Stromal cell of bone marrow (primary cell): Measurements from ENCODE around the gene EGLN2.
"Not testable (repeated sequence)": the region's sequence is repeated elsewhere in the genome, so short reads cannot be mapped to it uniquely, and the experiment has no call there.

Experiments used
- DNase-seq: peaks from one replicate; pipeline ENCODE4 v3.0.0-alpha.2; 2012; ENCODE audit warnings: low read depth

EGLN2 gene

DNA sequence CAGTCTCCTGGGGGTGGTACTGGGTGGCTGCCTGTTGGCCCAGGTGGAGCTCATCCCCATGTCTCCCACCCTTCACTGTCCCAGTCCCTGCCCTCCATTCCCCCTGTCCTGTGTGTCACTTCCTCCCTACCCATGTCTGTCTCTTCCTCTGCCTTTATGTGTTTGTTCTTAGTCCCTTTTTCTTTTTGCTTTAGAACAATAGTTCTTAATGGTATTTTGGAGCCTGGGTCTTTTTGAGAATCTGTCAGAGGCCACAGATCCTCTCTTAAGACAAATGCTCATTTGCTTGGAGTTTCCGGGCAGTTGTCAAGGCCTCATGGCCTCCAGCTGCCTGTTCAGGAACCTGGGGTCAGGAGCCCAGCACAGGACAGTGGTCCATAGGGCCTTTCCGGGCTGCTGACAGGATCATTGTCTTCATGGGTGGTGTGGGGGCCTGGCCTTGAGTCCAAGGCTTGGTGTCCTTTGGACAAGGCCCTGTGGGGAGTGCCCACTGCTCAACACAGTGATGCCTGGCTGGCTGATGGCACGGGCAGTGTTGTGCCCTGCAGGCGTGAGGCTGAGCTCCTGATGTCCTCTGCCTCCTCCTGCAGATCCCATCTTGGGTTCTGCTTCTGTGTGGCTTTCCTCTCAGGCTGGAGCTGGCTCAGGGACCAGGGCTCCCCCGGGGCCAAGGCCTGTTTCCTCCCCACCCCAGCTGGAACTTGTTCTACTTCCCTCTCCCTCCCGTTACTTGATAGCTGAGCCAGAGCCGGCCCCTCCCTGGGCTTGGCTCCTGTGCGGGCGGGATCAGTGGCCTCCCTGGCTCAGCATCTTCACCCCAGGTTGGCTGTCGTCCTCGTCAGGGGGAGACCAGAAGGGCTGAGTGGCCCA is 3.5 kb downstream of the EGLN2 start:
- DNase-seq: no peak

DNA sequence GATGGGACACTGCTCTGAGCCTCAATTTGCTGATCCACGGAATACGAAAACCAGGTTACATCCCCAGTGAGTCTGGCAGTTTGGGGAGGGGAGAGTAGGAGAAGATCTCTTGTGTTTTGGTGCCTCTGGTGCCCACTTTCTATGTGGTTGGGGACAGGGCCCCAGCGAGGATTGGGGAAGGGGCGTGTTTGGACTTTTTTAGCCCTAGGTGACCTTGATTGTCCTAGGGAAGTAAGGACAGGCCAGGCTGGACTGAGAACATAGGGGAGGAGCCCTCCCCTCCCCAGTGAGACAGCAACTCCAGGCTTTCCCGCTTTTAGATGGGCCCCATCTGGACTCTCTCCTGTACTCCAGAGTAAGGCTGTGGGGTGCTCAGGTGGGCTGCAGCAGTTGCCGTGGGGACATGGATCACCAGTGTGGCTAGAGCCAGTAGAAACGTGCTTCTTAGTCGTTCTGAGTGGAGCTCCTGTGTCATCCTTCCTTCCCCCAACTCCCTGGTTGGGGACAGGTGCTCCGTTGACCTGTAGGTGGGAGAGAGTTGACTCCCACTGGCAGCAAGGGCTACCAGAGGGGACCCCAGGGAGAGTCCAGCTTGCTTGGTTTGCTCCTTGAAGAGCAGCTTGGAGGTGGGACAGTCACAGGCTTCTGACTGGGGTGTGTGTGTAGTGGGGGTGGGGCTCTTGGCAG is 4.3 kb downstream of the EGLN2 start:
- no peak for DNase-seq

DNA sequence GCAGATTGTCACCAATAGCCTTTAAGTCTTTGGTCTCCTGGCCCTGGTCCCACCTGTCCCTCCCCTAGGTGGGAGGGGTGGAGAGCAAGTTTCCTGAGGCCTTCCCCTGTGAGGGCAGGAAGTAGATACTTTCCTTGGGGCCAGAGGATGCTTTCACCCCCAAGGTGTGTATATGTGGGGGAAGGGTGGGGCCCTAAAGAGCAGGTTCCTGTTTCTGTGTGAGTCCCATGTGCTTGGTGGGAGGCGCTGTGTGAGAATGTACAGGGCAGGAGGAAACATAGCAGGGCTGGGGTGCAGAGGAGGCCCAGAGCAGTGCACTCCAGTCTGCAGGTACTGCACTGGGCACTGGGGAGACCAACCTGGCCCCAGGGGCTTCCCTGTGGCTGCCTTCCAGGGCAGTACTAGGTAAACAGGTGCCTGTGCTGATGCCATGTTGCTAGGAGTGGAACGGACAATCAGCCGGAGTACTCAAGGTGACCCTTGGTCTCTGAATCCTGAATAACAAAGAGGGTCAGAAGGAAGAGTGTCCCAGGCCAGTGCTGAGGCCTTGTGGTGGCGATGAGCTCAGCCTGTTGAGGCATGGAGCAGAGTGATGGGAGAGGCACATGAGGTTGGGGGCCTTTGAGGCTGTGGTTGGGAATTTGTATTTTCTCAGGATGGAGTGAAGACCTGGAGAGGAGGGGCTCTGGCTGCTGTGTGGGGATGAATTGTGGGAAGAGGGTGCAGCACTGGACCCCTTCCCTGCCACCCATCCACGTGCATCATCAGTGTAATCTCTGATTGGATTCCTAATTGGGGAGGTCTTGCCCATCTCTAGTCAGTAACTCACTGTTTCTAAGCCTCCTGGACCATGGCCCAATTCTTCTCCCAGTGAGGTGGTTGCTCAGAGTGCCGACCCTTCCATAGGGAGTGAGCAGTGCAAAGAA is 5.1 kb downstream of the EGLN2 start:
- no peak for DNase-seq

DNA sequence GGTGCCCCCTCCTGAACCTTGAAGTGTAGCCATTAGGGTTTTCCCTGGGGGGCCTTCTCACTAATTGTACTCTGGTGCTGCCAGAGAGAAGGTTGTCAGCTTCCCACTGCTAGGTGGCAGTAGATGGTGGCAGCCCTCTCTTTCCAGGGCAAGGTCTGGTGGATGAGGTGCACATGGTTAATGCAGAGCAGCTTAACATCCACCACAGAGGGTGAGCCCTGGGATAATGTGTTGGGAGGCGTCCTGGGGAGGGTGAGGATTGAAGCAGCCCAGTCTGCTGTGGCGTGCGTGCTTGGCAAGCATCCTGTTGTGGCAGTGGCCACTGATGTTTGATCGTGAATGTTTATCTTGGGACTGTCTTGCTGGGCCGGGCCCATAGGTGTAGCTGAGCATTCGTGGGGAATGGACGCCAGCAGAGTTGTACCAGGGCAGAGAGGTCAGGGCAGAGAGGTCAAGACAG is 5.8 kb downstream of the EGLN2 start:
- no peak for DNase-seq

DNA sequence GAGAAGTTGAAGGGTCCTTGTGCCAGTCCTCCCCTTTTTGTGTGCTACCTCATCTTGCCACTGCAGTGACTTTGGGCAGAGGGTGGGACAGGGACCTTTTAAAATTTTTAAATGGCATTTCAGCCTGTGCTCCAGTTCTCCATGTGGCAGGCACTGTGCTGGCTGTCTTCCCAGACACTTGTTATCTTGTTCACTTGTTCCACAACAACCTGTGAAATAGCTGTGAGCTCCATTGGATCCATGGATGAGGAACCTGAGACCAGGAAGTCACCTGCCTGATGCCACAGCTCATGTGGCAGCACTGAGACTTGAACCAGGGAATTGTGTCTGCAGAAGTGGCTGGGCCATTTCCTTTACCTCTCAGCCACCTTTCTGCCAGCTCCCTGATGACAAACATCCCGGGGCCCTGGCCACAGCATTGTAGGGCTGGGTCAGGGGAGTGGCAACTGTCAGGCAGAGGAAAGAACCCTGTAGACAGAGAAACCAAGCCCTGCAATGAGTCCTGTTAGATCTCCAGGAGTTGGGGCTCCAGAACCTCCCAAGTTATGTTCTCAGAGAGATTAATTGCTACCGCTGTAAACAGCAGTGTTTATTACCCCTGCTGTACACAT is 6.4 kb downstream of the EGLN2 start:
- DNase-seq: no peak

DNA sequence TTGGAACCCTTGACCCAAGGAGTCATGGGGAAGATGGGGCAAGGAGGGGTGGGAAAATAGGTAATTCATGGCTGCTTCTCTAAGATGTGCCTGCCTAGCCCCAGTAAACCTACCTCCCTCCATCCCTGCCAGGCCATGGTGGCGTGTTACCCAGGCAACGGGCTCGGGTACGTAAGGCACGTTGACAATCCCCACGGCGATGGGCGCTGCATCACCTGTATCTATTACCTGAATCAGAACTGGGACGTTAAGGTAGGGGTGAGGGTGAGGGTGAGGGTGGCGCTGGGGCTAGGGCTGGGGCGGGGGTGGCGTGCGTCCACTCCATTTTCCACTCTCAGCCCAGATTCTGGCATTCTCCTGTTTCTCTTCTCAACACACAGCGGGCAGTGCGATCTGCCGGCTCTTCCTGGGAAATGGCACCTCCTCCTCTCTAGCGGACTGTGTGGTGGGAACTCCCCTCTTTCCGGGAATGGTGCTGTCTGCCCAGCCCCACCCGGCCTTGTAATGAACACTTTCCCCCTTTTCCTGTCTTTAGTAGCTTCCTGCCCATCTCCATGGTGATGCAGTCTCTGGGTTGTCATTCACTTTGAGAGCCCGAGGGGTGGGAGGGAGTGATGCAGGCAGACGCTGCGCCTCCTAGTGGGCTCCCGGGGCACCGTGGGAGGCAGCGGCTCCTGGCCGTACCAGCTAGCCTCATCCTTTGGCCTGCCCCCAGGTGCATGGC is 7.6 kb downstream of the EGLN2 start:
- DNase-seq: peak; percentile 94

DNA sequence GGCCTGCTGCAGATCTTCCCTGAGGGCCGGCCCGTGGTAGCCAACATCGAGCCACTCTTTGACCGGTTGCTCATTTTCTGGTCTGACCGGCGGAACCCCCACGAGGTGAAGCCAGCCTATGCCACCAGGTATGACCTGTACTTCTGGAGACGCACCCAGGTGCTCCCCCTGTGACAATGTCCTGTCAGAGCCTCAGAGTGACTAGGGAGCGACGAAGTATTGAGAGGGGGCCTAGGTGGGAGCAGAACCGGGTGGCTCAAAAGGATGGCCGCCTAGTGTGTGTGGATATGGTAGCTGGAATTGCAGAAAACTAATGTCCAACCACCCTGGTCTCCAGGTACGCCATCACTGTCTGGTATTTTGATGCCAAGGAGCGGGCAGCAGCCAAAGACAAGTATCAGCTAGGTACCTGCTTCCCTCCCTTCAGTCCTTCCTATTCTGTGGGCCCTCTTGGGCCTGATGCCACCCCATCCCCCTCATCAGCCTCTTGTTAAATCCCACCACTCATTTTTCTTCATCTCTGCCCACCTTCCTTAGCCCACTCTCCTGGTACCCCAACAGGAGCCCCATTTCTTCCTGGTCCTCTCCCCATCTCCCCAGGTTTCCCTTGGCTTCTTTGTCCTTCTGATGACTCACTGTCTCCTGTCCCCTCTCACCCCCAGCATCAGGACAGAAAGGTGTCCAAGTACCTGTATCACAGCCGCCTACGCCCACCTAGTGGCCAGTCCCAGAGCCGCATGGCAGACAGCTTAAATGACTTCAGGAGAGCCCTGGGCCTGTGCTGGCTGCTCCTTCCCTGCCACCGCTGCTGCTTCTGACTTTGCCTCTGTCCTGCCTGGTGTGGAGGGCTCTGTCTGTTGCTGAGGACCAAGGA is 8.4 kb downstream of the EGLN2 start:
- no peak for DNase-seq

DNA sequence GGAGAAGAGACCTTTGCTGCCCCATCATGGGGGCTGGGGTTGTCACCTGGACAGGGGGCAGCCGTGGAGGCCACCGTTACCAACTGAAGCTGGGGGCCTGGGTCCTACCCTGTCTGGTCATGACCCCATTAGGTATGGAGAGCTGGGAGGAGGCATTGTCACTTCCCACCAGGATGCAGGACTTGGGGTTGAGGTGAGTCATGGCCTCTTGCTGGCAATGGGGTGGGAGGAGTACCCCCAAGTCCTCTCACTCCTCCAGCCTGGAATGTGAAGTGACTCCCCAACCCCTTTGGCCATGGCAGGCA is 9.0 kb downstream of the EGLN2 start:
- no peak for DNase-seq

DNA sequence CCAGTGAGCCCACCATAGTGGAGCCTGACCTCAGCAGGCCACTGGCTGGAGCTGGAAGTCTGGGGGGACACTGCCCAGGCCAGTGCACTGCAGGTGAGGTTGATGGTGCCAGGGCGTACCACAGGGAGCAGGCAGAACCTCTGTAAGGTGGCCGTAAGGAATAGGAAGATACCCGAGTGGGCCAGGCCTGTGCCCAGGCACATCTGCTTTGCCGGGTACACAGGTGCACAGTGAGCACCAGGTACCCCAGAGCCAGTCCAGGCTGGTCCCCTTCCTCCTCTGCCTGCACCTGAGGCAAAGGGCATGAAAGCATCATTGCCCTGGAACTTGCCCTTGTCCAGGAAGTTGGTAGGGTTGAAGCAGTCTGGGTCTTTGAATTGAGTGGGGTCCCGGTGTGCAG is 9.5 kb downstream of the EGLN2 start:
- DNase-seq: no peak

DNA sequence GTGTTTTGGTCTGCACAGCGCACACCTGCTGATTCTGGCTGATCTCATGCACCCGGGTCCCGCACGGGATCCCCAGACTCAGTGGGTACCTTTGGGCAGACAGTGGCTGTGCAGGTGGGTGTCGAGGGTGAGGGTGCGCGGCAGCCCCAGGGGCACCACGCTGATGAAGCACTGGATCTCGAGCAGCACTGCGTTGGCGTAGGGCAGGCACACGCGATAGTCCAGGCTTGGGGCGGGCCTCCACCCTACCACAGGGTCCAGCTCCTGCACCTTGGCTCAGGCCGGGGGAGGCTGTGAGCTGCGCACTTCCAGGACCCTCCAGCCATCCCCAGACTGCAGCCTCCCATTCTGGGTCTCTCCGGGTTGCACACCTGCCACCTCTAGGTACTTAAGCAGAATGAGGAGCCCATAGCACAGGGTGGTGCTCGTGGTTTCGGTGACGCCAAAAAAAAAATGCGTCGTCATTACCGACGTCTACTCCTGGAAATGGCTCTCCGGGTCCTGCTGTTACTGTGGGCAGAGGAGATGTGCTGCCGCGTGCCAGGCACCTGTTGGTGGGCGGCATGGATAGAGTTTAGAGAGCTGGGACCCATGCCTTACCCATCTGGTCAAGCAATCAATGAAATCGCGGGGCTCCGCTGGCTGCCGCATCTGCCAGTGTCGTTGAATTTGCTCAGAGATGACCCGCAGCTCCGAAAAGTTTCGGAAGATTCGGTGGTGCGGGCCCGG is 10.5 kb downstream of the EGLN2 start:
- no peak for DNase-seq

DNA sequence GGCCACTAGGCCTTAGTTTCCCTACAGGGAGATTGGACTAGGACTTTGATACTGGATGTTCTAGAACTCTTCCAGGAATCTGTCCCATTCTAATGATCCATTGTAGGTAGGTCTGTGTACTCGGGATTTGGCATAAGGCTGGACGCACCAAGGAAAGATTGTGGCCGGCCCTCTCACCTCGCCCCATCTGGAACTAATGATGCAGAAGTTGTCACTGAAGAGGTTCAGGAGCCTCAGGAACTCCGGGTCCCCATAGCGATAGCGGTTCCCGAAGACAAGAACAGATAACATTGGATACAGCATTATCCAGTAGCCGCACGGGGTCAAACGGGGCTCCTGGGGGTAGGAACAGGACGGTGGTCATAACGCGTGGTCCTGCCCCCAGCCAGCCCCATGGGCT is 11.2 kb downstream of the EGLN2 start:
- no peak for DNase-seq

DNA sequence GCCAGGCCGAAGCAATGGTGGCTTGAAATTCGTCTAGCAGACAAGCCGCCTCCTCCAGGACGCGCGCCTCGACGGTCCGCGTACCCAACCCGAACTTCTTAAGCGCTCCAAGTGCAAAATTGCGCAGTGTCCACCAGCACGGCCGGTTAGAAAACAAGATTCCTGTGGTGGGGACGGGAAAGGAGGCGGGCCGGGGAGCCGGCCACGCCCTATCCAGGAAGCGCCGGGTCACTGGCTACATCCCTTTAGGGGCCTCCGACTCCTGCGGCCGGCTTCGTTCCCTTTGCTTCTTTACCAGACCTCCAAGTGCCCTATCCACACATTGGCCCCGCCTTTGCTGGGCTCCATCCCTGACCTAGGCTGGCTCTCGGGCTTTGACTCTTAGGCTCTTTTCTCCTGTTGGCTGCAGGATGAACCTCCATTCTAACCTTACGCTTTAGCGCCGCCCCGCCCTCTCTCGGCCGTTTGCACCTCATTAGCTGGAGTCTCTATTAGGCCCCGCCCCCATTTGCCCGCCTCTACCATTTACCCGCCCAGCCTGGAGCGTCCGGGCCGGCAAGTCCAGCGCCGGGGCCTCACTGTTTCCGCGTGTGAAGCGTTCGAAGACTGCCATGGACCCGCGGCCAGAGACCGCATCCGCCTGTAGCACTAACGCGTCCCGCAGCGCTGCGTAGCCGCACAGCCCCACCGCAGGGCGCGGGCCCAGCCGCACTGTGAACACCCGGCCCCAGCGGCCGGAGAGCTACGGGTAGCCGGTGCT is 11.8 kb downstream of the EGLN2 start:
- DNase-seq: peak; percentile 56

DNA sequence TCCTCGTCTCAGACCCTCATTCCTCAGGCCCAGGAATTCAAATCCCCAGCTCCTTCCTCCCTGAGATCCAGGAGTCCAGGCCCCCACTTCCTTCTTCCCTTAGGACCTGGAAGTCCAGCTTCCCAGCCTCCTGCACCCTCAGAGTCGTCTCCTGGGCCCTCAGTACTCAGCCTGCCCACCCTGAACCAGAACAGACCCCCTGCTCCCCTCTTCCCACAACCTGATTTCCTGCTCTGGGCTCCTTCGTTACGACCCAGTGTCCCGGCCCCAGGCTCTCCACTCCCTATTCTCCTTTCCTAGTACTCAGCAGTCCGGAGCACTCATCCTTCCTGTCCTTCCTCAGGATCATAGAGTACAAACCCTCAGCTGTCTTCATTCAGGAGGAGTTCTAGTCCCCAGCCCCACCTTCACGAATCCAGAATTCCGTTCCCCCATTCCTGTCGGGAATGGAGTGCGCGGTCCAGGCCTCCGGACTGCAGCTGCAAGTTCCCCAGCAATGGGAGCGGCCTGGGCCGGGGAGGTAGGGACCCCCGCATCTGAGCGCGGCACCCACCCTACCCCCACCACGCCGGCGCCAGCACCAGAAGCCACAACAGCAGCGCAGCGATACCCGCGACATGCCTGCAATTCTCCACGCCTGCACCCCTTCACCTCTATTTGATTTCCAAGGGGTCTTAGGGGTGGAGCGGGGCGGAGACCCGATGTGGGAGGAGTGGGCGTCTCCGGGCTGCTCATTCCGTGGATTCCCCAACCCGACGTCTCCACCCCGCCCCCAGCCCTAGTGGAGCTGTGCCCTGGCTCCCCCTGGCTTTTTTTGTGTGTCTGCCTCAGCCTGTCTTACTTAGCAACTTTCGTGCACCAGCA is 12.7 kb downstream of the EGLN2 start:
- DNase-seq: no peak

DNA sequence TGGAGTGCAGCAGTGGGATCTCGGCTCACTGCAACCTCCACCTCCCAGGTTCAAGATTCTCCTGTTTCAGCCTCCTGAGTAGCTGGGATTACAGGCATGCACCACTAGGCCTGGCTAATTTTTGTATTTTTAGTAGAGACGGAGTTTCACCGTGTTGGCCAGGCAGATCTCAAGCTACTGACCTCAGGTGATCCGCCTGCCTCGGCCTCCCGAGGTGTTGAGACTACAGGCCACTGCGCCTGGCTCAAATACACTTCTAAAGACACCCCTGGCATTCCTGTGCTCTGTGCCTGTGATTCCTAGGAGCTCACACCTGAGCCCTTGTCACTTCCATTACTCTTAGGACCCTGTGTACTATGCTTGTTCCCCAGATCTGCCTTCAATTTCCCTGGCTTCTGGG is 13.6 kb downstream of the EGLN2 start:
- not testable (repeated sequence) for DNase-seq

DNA sequence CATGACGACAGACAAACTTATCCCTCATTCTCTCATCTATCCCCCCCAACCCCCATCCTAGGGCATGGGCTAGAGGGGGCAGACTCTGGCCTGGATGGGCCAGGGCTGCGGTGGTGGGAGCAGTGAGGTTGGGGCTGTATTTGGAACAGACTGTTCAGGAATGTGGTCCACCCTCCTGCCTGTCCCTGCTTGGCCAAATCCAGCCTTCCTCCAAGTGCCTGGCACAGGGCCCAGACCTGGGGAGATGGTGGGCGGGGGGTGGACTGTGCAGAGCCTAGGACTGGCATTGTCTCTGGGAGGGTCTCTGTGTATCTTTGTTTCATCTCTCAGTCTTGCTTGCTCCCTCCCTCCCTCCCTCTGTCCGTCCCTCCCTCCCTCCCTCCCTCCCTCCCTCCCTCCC is 14.2 kb downstream of the EGLN2 start:
- DNase-seq: no peak

DNA sequence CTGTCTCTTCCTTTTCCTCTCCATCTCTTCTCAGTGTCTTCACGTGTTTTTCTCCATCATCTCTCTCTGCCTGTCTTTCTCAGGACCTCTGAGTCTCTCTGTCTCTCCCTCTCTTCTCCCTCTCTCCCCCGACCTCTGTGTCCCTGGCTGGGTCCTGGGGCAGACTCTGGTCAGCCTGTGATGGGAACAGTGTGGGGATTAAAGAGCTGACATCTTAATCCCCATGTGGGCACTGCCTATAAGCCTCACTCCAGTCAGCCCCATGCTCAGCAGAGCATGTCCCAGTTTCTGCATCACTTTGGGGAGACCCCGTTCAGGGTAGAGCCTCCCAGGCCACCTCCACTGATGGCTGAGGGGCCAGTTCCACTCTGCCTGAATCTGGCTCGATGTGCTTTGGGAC is 16.2 kb downstream of the EGLN2 start:
- DNase-seq: no peak

DNA sequence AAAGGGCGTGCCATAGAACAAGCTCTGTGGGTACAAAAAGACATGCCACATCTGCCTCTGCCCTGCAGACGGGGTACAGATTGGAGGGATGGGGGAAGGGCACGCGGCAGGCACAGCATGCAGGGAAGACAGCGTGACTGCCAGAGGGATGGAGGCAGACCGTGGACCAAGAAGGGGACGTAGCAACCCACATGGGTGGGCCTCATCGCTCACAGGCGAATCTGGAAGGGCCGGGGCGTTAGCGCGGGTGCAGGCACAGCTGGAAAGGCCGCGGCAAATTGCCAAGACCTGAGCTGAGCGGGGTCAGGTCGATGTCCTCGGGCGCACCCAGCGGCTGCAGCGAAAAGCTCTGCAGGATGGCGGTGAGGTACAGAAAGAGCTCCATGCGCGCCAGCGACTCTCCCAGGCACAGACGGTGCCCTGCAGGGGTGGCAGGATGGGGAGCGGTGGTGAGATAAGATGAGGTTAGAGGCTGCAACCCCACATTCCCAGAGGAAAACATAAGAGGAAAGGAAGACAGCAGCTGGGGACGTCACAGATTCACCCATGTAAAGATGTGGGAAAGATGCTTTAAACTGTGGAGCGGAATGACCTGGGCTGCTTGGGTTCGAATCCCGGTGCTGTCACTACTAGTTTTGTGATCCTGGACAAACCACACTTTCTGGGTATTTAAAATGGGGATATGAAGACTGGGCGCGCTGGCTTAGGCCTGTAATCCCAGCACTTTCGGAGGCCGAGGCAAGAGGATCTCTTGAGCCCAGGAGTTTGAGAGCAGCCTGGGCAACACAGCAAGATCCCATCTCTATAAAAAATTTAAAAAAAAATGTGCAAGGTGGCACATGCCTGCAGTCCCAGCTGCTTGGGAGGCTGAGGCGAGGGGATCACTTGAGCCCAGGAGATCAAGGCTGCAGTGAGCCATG is 19.7 kb downstream of the EGLN2 start:
- DNase-seq: not testable (repeated sequence)
